GM21737 (cell line): Measurements from ENCODE around the gene JSRP1.

ENCODE experiments used
- ATAC-seq: cut with Tn5 transposase; IDR thresholded peaks from one replicate; pipeline ENCODE4 v1.9.1; 2021; ENCODE audit warnings: mild to moderate bottlenecking, moderate library complexity; ENCODE audit not compliant: unreplicated experiment

The JSRP1 gene

DNA sequence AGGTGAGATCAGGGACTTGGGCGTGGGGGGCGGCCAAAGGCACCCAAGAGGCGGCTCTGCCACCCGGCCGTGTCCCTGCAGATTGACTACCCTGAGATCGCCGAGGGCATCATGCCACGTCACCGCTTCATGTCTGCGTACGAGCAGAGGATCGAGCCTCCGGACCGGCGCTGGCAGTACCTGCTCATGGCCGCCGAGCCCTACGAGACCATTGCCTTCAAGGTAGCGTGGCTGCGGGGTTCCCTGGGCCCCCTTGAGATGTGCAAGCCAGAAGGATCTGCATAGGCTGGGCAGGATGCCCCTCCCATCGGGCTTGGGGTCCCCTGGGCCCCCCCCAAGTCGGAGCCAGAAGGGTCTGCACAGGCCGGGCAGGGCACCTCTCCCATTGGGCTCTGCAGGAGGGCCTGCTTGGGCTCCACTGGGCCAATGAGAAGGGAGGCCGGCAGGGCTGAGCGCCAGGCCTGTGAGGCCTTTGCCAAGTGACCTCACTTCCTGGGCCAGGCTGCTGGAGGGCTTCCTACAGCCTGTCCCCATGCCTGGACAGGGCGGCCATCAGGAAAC is 9.3 kb downstream of the JSRP1 start:
- ATAC-seq = no peak

- ATAC-seq = no peak
These were observed 10.1 kb downstream of the JSRP1 start for GRCh38 chr19:2246014-2246620.

- no peak for ATAC-seq
These were observed 10.9 kb downstream of the JSRP1 start for GRCh38 chr19:2245273-2245672.

DNA sequence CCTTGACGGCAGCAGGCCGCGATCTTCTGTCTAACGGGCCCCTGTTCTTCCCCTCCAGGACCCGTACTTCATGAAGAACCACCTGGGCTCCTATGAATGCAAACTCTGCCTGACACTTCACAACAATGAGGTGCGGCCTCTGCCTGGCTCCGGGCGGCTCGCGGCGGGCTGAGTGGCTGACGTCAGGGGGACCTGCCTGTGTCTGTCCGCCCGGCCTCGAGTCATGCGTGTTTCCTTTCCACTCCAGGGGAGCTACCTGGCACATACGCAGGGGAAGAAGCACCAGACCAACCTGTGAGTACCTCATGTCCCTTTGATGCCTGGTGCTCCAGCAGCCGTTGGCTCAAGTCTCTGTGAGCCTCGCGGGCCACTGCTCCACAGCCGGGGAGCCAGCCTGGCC is 11.7 kb downstream of the JSRP1 start:
- no peak for ATAC-seq

DNA sequence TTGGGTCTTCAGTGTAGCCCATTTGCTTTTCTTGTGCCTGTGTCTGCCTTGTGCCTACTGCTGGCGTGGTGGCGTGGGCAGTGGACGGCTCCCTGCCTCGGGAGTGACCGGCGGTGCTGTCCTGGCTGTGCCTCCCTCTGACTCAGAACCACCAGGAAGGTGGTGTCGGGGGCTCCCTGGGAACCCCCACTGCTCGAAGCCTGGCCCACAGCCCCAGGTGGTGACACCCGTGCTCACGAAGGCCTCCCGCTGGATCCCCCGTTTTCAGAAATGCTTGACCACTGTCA is 12.1 kb downstream of the JSRP1 start:
- ATAC-seq = no peak

- no peak for ATAC-seq
These were observed 12.7 kb downstream of the JSRP1 start for GRCh38 chr19:2243274-2244124.

DNA sequence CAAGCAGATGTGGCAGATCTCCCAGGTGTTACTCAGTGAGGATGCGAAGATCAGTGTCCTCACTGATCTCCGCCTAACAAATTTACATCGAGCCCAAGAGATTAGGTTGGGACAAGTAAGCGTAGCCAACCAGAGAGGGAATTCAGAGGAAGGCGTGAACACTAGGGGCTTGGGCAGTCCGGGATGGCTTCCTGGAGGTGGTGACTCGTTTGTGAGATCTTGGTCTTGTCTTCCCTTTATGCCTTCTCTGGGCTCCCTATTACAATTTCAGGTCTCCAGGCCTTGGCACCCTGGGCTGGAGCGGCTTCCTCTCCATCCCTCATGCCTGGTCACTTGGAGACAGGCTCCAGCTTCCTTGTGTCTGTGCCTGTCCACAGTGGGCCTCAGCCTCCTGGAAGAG is 13.4 kb downstream of the JSRP1 start:
- ATAC-seq = no peak

- no peak for ATAC-seq
These were observed 14.1 kb downstream of the JSRP1 start for GRCh38 chr19:2242092-2242537.

- ATAC-seq = no peak
These were observed 15.1 kb downstream of the JSRP1 start for GRCh38 chr19:2240881-2241760.

- no peak for ATAC-seq
These were observed 16.1 kb downstream of the JSRP1 start for GRCh38 chr19:2239771-2240770.

- no peak for ATAC-seq
These were observed 17.0 kb downstream of the JSRP1 start for GRCh38 chr19:2239173-2239572.

DNA sequence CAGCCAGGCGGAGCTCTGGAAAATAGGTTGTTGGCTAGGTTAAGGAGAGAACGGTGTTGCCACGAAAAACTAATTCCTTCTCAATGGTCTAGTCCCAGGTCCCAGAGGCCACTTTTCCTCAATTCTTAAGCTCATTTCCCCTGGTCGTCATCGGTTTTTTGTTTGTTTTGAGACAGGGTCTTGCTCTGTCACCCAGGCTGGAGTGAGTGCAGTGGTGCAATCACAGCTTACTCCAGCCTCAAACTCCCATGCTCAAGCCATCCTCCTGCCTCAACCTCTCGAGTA is 18.4 kb downstream of the JSRP1 start:
- ATAC-seq = no peak

GRCh38 chr19:2237051-2237868 is 19.0 kb downstream of the JSRP1 start:
- ATAC-seq = no peak

DNA sequence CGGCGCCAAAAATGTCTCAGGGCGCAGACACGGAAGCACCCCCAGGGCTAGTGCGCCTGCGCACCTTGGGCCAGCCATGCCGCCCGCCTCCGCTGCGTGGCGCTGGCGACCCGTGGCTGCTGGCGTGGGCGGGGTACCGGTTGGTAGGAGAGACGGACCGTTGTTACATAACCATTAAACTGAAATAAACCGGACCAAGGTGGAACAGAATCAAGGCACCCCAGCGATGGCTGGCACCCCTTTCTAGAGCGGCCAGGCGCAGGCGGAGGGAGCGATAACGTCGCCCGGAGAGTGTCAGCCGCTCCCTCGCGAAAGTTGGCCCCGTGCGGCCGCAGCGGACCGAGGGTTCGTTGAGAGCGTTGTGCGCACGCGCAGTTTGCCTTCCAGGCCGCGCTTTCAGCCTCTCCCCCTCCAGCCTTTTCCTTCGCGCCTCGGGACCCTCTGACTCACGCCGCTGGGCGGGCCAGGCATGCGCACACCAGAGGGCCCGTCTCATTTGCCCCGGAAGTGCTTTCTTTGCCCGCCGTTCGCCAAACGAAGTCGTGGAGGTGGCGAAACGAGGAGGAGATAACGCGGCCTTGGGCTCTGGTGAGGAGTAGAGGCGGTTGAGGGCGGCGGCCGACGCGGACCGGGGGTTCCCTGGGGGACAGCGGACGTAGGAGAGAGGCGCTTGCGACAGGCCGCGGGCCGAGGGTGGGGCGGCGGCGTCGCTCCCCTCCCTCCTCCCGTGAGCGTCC is 19.7 kb downstream of the JSRP1 start, which contains the start of the genes PLEKHJ1 and SF3A2:
TSS of gene PLEKHJ1 (minus strand) at position 16 of the 737 bp plus-strand sequence. CDS start 81 bp downstream, outside the sequence.
TSS of gene SF3A2 (plus strand) at position 511 of the 737 bp plus-strand sequence. CDS start 6,595 bp downstream, outside the sequence.
- peak; percentile 65 for ATAC-seq

- ATAC-seq = no peak
These were observed 20.2 kb downstream of the JSRP1 start for GRCh38 chr19:2236064-2236313.

DNA sequence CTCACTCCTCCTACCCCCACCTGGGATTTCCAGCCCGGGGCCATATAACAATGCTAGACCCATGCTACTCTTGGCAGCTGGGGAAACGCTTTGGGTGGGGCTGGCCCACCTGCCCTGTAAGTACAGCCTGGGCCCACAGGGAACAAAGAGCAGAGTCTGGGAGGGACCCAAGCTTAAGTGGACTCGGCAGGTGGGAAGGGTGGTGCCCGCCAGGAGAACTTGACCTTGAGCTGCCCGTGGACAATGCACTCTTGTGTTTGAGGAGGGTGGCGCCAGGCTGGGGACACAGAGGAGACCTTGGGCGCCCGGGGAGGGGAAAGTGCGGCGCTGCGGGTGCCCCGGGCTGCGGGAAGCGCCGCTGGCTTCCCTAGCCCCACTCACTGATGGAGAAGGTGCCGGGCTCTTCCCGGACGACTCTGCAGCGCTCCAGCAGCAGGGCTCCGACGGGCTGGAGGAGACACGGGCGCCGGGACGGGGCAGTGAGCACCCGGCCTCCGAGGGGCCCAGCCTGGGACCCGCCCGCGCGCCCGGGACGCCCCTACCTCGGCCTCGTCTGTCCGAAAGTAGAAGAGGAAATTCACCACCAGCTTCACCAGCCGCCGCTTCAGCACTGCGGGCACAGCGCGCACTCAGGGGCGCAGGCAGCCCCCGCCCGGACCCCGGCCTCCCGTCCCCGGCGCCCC is 20.7 kb downstream of the JSRP1 start:
- ATAC-seq = peak; percentile 5

GRCh38 chr19:2234996-2235380 is 21.2 kb downstream of the JSRP1 start:
- ATAC-seq = no peak

DNA sequence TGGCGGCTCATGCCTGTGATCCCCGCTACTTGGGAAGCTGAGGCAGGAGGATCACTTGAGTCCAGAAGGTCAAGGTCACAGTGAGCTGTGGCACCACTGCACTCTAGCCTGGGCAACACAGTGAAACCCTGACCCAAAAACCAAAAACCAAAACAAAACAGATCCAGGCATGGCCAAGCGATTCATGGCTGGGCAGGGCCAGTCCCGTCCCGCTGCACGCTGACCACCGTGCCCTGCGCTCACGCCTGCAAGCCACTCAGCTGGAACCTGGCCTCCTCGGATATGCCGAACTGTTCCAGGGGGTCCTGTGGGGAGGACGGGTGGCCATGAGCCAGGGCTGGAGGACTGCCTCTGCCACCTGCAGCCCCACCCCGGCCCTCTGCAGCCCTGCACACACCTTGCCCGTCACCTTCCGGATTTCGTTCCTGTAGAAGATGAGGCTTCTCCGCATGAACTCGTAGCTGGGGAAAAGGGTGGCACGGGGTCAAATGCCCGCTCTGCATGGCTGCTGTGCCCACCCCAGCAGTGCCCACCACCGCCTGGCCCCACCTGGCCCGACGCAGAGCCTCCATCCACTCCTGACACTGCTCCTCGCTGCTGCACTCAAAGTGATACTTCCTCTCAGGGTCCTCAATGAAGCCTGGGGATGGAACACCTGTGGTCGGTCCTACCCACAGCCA is 22.5 kb downstream of the JSRP1 start:
- ATAC-seq = no peak
